KMS-11 (cell line): ENCODE data around the gene RNF208.

Source experiments
- H2AFZ ChIP-seq: fragments of 200-600 bp; sonication (generic); 2 replicates; pipeline ENCODE4 v1.6.1; 2016; ENCODE audit warnings: antibody characterized with exemption, mixed run types, low read depth
- H3K27ac ChIP-seq: fragments of 200-600 bp; sonication (generic); 2 replicates; pipeline ENCODE4 v1.6.1; 2016; ENCODE audit warnings: mild to moderate bottlenecking, mixed run types
- H3K27me3 ChIP-seq: fragments of 200-600 bp; sonication (generic); 2 replicates; pipeline ENCODE4 v1.6.1; 2017; ENCODE audit warnings: mild to moderate bottlenecking, low read depth, mixed run types, moderate library complexity; ENCODE audit not compliant: insufficient read depth
- H3K36me3 ChIP-seq: fragments of 200-600 bp; sonication (generic); 2 replicates; pipeline ENCODE4 v1.6.1; 2017; ENCODE audit warnings: mild to moderate bottlenecking, mixed run types; ENCODE audit not compliant: insufficient read depth
- H3K4me1 ChIP-seq: fragments of 200-600 bp; sonication (generic); 2 replicates; pipeline ENCODE4 v1.6.1; 2016; ENCODE audit warnings: mild to moderate bottlenecking, low read depth, mixed run types; ENCODE audit not compliant: poor library complexity, severe bottlenecking
- H3K4me2 ChIP-seq: fragments of 200-600 bp; sonication (generic); 2 replicates; pipeline ENCODE4 v1.7.0; 2016; ENCODE audit warnings: mild to moderate bottlenecking, mixed run types
- H3K4me3 ChIP-seq: fragments of 200-600 bp; sonication (generic); IDR thresholded peaks from 2 replicates; pipeline ENCODE4 v1.6.1; 2017; ENCODE audit warnings: low read depth, low read length, mixed read lengths; ENCODE audit not compliant: insufficient read depth
- H3K79me2 ChIP-seq: fragments of 200-600 bp; sonication (generic); 2 replicates; pipeline ENCODE4 v1.6.1; 2016; ENCODE audit warnings: low read depth, mixed run types; ENCODE audit not compliant: insufficient read depth
- H3K9ac ChIP-seq: fragments of 200-600 bp; sonication (generic); 2 replicates; pipeline ENCODE4 v1.6.1; 2016; ENCODE audit warnings: mild to moderate bottlenecking, mixed run types
- H4K20me1 ChIP-seq: fragments of 200-600 bp; sonication (generic); 2 replicates; pipeline ENCODE4 v1.6.1; 2016; ENCODE audit warnings: mild to moderate bottlenecking, mixed run types; ENCODE audit not compliant: insufficient read depth
- TF ChIP-seq, protein P1 (sequence below): fragments of 200-600 bp; sonication (generic); conservative IDR thresholded peaks from 2 replicates; pipeline ENCODE4 v1.6.1; 2017; ENCODE audit warnings: low read depth, mild to moderate bottlenecking, antibody characterized with exemption, low read length, moderate library complexity, mixed read lengths

The RNF208 gene

GRCh38 chr9:137221506-137222111 is 431 bp downstream of the RNF208 start:
- no peaks in the 10 kb centered on the region for H4K20me1 ChIP-seq
- peaks cover 10% of the 10 kb centered on the region for H3K4me1 ChIP-seq
- no peaks in the 10 kb centered on the region for H3K79me2 ChIP-seq
- no peak overlapping the region for H2AFZ ChIP-seq
- H3K36me3 ChIP-seq: no peaks in the 10 kb centered on the region
- peaks cover 3% of the 10 kb centered on the region; the same call in 1 of the 2 replicates for H3K27me3 ChIP-seq
- H3K4me3 ChIP-seq: no peak overlapping the region
- H3K27ac ChIP-seq: no peak overlapping the region
- H3K9ac ChIP-seq: no peak overlapping the region
- TF ChIP-seq, protein P1, sequence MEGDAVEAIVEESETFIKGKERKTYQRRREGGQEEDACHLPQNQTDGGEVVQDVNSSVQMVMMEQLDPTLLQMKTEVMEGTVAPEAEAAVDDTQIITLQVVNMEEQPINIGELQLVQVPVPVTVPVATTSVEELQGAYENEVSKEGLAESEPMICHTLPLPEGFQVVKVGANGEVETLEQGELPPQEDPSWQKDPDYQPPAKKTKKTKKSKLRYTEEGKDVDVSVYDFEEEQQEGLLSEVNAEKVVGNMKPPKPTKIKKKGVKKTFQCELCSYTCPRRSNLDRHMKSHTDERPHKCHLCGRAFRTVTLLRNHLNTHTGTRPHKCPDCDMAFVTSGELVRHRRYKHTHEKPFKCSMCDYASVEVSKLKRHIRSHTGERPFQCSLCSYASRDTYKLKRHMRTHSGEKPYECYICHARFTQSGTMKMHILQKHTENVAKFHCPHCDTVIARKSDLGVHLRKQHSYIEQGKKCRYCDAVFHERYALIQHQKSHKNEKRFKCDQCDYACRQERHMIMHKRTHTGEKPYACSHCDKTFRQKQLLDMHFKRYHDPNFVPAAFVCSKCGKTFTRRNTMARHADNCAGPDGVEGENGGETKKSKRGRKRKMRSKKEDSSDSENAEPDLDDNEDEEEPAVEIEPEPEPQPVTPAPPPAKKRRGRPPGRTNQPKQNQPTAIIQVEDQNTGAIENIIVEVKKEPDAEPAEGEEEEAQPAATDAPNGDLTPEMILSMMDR: no peak
- H3K4me2 ChIP-seq: no peak overlapping the region

DNA sequence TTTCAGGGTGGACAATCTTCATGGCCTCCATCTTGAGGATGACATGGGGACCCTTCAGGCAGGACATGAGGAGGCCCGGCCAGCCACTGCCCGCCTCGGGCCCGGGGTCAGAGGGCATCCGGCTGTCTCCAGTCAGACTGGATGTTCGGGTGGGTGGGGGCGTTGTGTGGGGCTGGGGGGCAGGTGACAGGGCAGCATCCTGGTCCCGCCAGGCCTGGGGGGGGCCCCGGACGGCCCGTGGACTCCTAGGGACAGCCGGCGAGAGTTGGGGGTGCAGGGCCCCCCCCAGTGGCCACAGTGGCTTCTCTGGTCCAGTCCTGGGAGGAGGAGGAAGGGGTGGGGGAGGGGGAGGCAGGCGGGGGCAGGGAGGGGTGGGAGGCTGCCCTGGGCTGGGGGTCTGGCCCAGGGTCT is 940 bp downstream of the RNF208 start:
- no peak overlapping the region for H3K4me3 ChIP-seq
- no peaks in the 10 kb centered on the region for H4K20me1 ChIP-seq
- H2AFZ ChIP-seq: no peak overlapping the region
- TF ChIP-seq, protein P1: no peak
- no peak overlapping the region for H3K4me2 ChIP-seq
- H3K9ac ChIP-seq: no peak overlapping the region
- H3K27me3 ChIP-seq: no peaks in the 10 kb centered on the region; the same call in 1 of the 2 replicates
- peaks cover 10% of the 10 kb centered on the region for H3K4me1 ChIP-seq
- H3K79me2 ChIP-seq: no peaks in the 10 kb centered on the region
- no peak overlapping the region for H3K27ac ChIP-seq
- H3K36me3 ChIP-seq: no peaks in the 10 kb centered on the region

GRCh38 chr9:137220317-137221094 is 1.5 kb downstream of the RNF208 start:
- H3K4me3 ChIP-seq: no peak overlapping the region
- H3K27ac ChIP-seq: no peak overlapping the region
- no peak overlapping the region for H2AFZ ChIP-seq
- H3K4me1 ChIP-seq: peaks cover 10% of the 10 kb centered on the region
- TF ChIP-seq, protein P1: no peak
- no peaks in the 10 kb centered on the region for H3K36me3 ChIP-seq
- H4K20me1 ChIP-seq: no peaks in the 10 kb centered on the region
- H3K4me2 ChIP-seq: no peak overlapping the region
- no peaks in the 10 kb centered on the region for H3K27me3 ChIP-seq
- no peaks in the 10 kb centered on the region for H3K79me2 ChIP-seq
- no peak overlapping the region for H3K9ac ChIP-seq

DNA sequence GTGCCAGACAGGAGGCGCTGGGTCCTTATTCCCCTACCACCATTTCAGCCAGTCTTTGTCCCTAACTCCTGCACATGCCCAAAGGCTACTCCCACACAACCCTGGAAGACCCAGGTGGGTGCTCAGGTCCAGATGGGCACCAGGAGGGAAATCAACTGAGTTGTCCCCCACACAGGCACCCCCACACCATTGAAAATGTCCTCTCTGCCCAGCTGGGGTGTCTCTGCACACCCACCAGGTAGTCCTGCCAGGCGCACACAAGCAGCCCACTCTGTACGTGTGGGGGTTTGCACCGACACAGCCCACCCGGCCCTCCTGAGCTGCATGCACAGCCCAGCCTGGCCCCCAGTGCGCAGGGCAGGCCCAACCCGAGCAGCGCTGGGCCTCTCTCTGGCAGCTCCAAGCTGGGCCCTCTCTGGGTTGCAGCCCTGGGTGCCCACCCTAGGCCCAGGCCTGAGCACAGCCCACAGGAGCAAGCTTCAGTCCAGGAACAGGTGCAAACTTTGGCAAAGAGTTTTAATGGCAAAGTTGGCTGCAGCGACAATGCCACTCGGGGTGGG is 2.2 kb downstream of the RNF208 start:
- Histone ChIP-seq H3K9ac (no peak overlapping the region), H3K27ac (no peak overlapping the region), H3K79me2 (no peaks in the 10 kb centered on the region), H3K36me3 (no peaks in the 10 kb centered on the region), H3K4me3 (no peak overlapping the region), H4K20me1 (no peaks in the 10 kb centered on the region), H2AFZ (no peak overlapping the region), H3K4me2 (no peak overlapping the region), H3K4me1 (peaks cover 10% of the 10 kb centered on the region), H3K27me3 (no peaks in the 10 kb centered on the region)
- TF ChIP-seq, protein P1: no peak
